Kidney (tissue), 14 donors: ENCODE data around the gene CUEDC1. TPM values are rescaled to one million over a fixed set of nuclear protein-coding genes. Genes with fewer than 3 reads are reported as not detected.

ENCODE experiments used
- DNase-seq, 5 donors: peaks; one replicate each; pipeline ENCODE4 v3.0.0-alpha.2; 2013 to 2020
- FAIRE-seq: peaks from 2 replicates; lab custom pipeline; 2012; peaks lifted over from hg19 to GRCh38; lab: Jason Lieb, UNC
- H3K27ac ChIP-seq, 2 donors: one replicate each; pipeline ENCODE4 v1.7.0; 2013; ENCODE audit warnings: low read depth in 2 of 2, low read length in 2 of 2, inconsistent platforms in 1 of 2
- H3K27me3 ChIP-seq: one replicate; pipeline ENCODE4 v1.7.1; 2013; ENCODE audit warnings: low read length, inconsistent platforms; ENCODE audit not compliant: control insufficient read depth, insufficient read depth
- H3K36me3 ChIP-seq, 3 donors: one replicate each; pipeline versions ENCODE4 v1.7.0 to v1.7.1; 2013; ENCODE audit warnings: low read length in 3 of 3, control low read depth in 1 of 3, inconsistent platforms in 1 of 3; ENCODE audit not compliant: insufficient read depth in 3 of 3, control insufficient read depth in 2 of 3
- H3K4me1 ChIP-seq, 3 donors: one replicate each; pipeline versions ENCODE4 v1.7.0 to v1.7.1; 2013; ENCODE audit warnings: low read length in 3 of 3, inconsistent platforms in 1 of 3, low read depth in 1 of 3; ENCODE audit not compliant: control insufficient read depth in 2 of 3, insufficient read depth in 2 of 3
- H3K4me3 ChIP-seq, 3 donors: one replicate each; pipeline versions ENCODE4 v1.7.0 to v1.8.1; 2013; ENCODE audit warnings: low read length in 3 of 3, control low read depth in 1 of 3, inconsistent platforms in 1 of 3
- H3K9ac ChIP-seq, 3 donors: one replicate each; pipeline versions ENCODE4 v1.7.0 to v1.7.1; 2013; ENCODE audit warnings: low read length in 3 of 3, control low read depth in 1 of 3, inconsistent platforms in 1 of 3
- H3K9me3 ChIP-seq, 3 donors: one replicate each; pipeline versions ENCODE4 v1.7.0 to v1.7.1; 2013; ENCODE audit warnings: low read length in 3 of 3, control low read depth in 1 of 3, inconsistent platforms in 1 of 3; ENCODE audit not compliant: control insufficient read depth in 2 of 3, insufficient read depth in 1 of 3
- intact Hi-C: fragments of 100-400 bp; cut with DNase I; formaldehyde crosslinking; loops from one replicate; pipeline ENCODE4 v1.11.1; 2022
- polyA plus RNA-seq: library from polyadenylated mRNA; stranded (reverse); fragments of 350-450 nt; fragmentation: Illumina TruSeq; extraction: RNeasy Lipid Tissue Mini Kit (QIAGEN cat#74804); gene quantifications from one replicate; pipeline ENCODE4 v1.2.3, GENCODE V29; 2014; ENCODE audit warnings: low read depth, low replicate concordance; ENCODE audit not compliant: insufficient read depth
- total RNA-seq: library from RNA; stranded (reverse); fragmentation: NEBNext Ultra II Directional; extraction: Animal tissue kit (Norgen Biotek cat#: 25700); gene quantifications from one replicate; pipeline ENCODE4 v1.2.1, GENCODE V29; 2021
- TF ChIP-seq, protein P1 (sequence below): IDR thresholded peaks from 3 replicates; pipeline ENCODE4 v1.5.1; 2012; ENCODE audit warnings: mild to moderate bottlenecking, moderate library complexity, borderline replicate concordance; ENCODE audit not compliant: insufficient read depth; ENCODE audit errors: extremely low read depth
- donor health status: control.
- donor health status: control.
- donor health status: control.
- donor health status: control.
- donor health status: control.
- donor health status: DM: yes; HTN: yes; CAD: no.
- donor health status: Normal renal cell carcinoma (clear cell type).

Gene CUEDC1
- total and polyA plus RNA-seq, 2 donors from 2014 or later, result 33.0 to 52.3 TPM

DNA sequence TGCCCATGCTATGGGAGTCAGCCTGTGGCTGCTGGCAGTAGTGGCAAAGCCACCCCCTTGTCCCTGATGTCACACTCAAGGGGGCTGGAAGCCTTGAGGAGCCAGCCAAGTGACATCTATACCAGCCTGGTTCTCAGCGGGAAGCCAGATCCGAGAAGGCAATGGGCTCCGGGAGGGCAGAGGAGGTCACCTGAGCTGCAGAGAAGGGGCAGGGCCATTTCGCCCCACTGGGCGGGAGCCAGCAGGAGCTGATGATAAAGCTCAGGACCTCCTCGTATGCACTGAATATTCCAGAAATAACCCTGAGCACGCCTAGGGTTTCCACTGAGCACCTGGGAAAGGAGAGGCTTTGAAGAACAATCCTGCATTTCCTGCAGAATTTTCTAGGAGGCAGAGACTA, 124.3 kb downstream of the CUEDC1 start:
- no peak overlapping the region for H3K9ac ChIP-seq
- TF ChIP-seq, protein P1, sequence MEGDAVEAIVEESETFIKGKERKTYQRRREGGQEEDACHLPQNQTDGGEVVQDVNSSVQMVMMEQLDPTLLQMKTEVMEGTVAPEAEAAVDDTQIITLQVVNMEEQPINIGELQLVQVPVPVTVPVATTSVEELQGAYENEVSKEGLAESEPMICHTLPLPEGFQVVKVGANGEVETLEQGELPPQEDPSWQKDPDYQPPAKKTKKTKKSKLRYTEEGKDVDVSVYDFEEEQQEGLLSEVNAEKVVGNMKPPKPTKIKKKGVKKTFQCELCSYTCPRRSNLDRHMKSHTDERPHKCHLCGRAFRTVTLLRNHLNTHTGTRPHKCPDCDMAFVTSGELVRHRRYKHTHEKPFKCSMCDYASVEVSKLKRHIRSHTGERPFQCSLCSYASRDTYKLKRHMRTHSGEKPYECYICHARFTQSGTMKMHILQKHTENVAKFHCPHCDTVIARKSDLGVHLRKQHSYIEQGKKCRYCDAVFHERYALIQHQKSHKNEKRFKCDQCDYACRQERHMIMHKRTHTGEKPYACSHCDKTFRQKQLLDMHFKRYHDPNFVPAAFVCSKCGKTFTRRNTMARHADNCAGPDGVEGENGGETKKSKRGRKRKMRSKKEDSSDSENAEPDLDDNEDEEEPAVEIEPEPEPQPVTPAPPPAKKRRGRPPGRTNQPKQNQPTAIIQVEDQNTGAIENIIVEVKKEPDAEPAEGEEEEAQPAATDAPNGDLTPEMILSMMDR, result no peak
- H3K9me3 ChIP-seq, result no peaks in the 10 kb centered on the region
- intact Hi-C loops, result loop anchor here (10.0 kb wide), 1 partner anchor 706 kb away; no protein-coding TSS in a partner anchor
- no peak for DNase-seq
- no peak overlapping the region for H3K27ac ChIP-seq
- peaks cover 8 to 24% (median 23%) of the 10 kb centered on the region in 3 donors for H3K4me1 ChIP-seq
- no peak overlapping the region for H3K4me3 ChIP-seq
- no peaks in the 10 kb centered on the region for H3K36me3 ChIP-seq
- no peak for FAIRE-seq
- H3K27me3 ChIP-seq, result no peaks in the 10 kb centered on the region

- Histone ChIP-seq H3K36me3 (no peaks in the 10 kb centered on the region), H3K4me1 (no peaks in the 10 kb centered on the region), H3K9me3 (no peaks in the 10 kb centered on the region), H3K27me3 (no peaks in the 10 kb centered on the region), H3K27ac (no peak overlapping the region), H3K9ac (no peak overlapping the region), H3K4me3 (no peak overlapping the region)
- intact Hi-C loops, result no loop called here
- DNase-seq, result peak in 4 of 5 donors; percentile 10 to 32 (median 22)
- TF ChIP-seq, protein P1, result no peak
- no peak for FAIRE-seq
Measured at GRCh38 chr17:57823469-57824401, 131.5 kb downstream of the CUEDC1 start.

- FAIRE-seq, result no peak
- no peak for DNase-seq
- TF ChIP-seq, protein P1, result no peak
Measured at GRCh38 chr17:57819867-57820266, 135.3 kb downstream of the CUEDC1 start.

More at GRCh38 chr17:57819867-57820266, 135.3 kb downstream of the CUEDC1 start:
- H3K9ac ChIP-seq, result no peak overlapping the region
- H3K4me3 ChIP-seq, result no peak overlapping the region
- H3K36me3 ChIP-seq, result no peaks in the 10 kb centered on the region
- H3K9me3 ChIP-seq, result no peaks in the 10 kb centered on the region
- H3K4me1 ChIP-seq, result no peaks in the 10 kb centered on the region
- H3K27me3 ChIP-seq, result no peaks in the 10 kb centered on the region
- intact Hi-C loops, result no loop called here
- H3K27ac ChIP-seq, result no peak overlapping the region
